ENCODE data around the gene ZBTB1.

ZBTB1 gene

GRCh38 chr14:64475585-64476273, 28.8 kb upstream of the ZBTB1 start:
- peaks cover 18% of the 10 kb centered on the region for H3K4me1 Mint-ChIP-seq (ENCODE audit: low read depth)
- H3K36me3 Mint-ChIP-seq (ENCODE audit: low read depth), result peaks cover 4% of the 10 kb centered on the region
- H3K9me3 Mint-ChIP-seq, result no peaks in the 10 kb centered on the region
- H3K27ac Mint-ChIP-seq, result peak overlapping the region; percentile 4
- no peak overlapping the region for H3K4me3 Mint-ChIP-seq
- H3K27me3 Mint-ChIP-seq, result no peaks in the 10 kb centered on the region

GRCh38 chr14:64476438-64476837, 28.1 kb upstream of the ZBTB1 start:
- H3K27ac Mint-ChIP-seq, result no peak overlapping the region
- peaks cover 18% of the 10 kb centered on the region for H3K4me1 Mint-ChIP-seq (ENCODE audit: low read depth)

GRCh38 chr14:64478634-64479250, 25.8 kb upstream of the ZBTB1 start:
- H3K4me3 Mint-ChIP-seq, result no peak overlapping the region
- H3K36me3 Mint-ChIP-seq (ENCODE audit: low read depth), result peaks cover 15% of the 10 kb centered on the region
- no peak overlapping the region for H3K27ac Mint-ChIP-seq
- H3K9me3 Mint-ChIP-seq, result no peaks in the 10 kb centered on the region
- no peaks in the 10 kb centered on the region for H3K27me3 Mint-ChIP-seq
- H3K4me1 Mint-ChIP-seq (ENCODE audit: low read depth), result peaks cover 21% of the 10 kb centered on the region

More at GRCh38 chr14:64476438-64476837, 28.1 kb upstream of the ZBTB1 start:
- no peak overlapping the region for H3K4me3 Mint-ChIP-seq
- H3K27me3 Mint-ChIP-seq, result no peaks in the 10 kb centered on the region
- peaks cover 5% of the 10 kb centered on the region for H3K36me3 Mint-ChIP-seq (ENCODE audit: low read depth)
- no peaks in the 10 kb centered on the region for H3K9me3 Mint-ChIP-seq

- Mint-ChIP-seq H3K9me3 (no peaks in the 10 kb centered on the region), H3K27ac (no peak overlapping the region), H3K4me3 (no peak overlapping the region), H3K36me3 (ENCODE audit: low read depth) (peaks cover 78% of the 10 kb centered on the region), H3K4me1 (ENCODE audit: low read depth) (peaks cover 29% of the 10 kb centered on the region), H3K27me3 (no peaks in the 10 kb centered on the region)
Measured at GRCh38 chr14:64488590-64489099, 15.9 kb upstream of the ZBTB1 start.

GRCh38 chr14:64491637-64492036, 12.9 kb upstream of the ZBTB1 start:
- no peaks in the 10 kb centered on the region for H3K9me3 Mint-ChIP-seq
- no peak overlapping the region for H3K27ac Mint-ChIP-seq
- no peak overlapping the region for H3K4me3 Mint-ChIP-seq
- H3K4me1 Mint-ChIP-seq (ENCODE audit: low read depth), result peaks cover 43% of the 10 kb centered on the region
- H3K27me3 Mint-ChIP-seq, result no peaks in the 10 kb centered on the region
- peaks cover 77% of the 10 kb centered on the region for H3K36me3 Mint-ChIP-seq (ENCODE audit: low read depth)

GRCh38 chr14:64493455-64493854, 11.1 kb upstream of the ZBTB1 start:
- H3K27ac Mint-ChIP-seq, result no peak overlapping the region
- H3K9me3 Mint-ChIP-seq, result no peaks in the 10 kb centered on the region
- no peak overlapping the region for H3K4me3 Mint-ChIP-seq
- H3K4me1 Mint-ChIP-seq (ENCODE audit: low read depth), result peaks cover 55% of the 10 kb centered on the region
- no peaks in the 10 kb centered on the region for H3K27me3 Mint-ChIP-seq
- H3K36me3 Mint-ChIP-seq (ENCODE audit: low read depth), result peaks cover 66% of the 10 kb centered on the region

- Mint-ChIP-seq H3K4me1 (ENCODE audit: low read depth) (peaks cover 70% of the 10 kb centered on the region), H3K27me3 (no peaks in the 10 kb centered on the region), H3K9me3 (no peaks in the 10 kb centered on the region), H3K36me3 (ENCODE audit: low read depth) (peaks cover 69% of the 10 kb centered on the region), H3K4me3 (no peak overlapping the region), H3K27ac (no peak overlapping the region)
Measured at GRCh38 chr14:64495252-64495651, 9.3 kb upstream of the ZBTB1 start.

GRCh38 chr14:64496764-64497163, 7.8 kb upstream of the ZBTB1 start:
- H3K9me3 Mint-ChIP-seq, result no peaks in the 10 kb centered on the region
- H3K36me3 Mint-ChIP-seq (ENCODE audit: low read depth), result peaks cover 56% of the 10 kb centered on the region
- H3K4me1 Mint-ChIP-seq (ENCODE audit: low read depth), result peaks cover 80% of the 10 kb centered on the region
- H3K4me3 Mint-ChIP-seq, result no peak overlapping the region
- no peaks in the 10 kb centered on the region for H3K27me3 Mint-ChIP-seq
- H3K27ac Mint-ChIP-seq, result peak overlapping the region; percentile 55

GRCh38 chr14:64500088-64500487, 4.5 kb upstream of the ZBTB1 start:
- Mint-ChIP-seq H3K4me3 (peak overlapping the region; percentile 51), H3K27ac (peak overlapping the region; percentile 99), H3K36me3 (ENCODE audit: low read depth) (peaks cover 40% of the 10 kb centered on the region), H3K9me3 (no peaks in the 10 kb centered on the region), H3K27me3 (no peaks in the 10 kb centered on the region), H3K4me1 (ENCODE audit: low read depth) (peaks cover 65% of the 10 kb centered on the region)

GRCh38 chr14:64501411-64502171, 3.0 kb upstream of the ZBTB1 start:
- Mint-ChIP-seq H3K4me1 (ENCODE audit: low read depth) (peaks cover 72% of the 10 kb centered on the region), H3K36me3 (ENCODE audit: low read depth) (peaks cover 41% of the 10 kb centered on the region)

GRCh38 chr14:64502456-64502855, 2.1 kb upstream of the ZBTB1 start:
- no peaks in the 10 kb centered on the region for H3K27me3 Mint-ChIP-seq
- H3K36me3 Mint-ChIP-seq (ENCODE audit: low read depth), result peaks cover 39% of the 10 kb centered on the region
- no peaks in the 10 kb centered on the region for H3K9me3 Mint-ChIP-seq
- peak overlapping the region; percentile 99 for H3K27ac Mint-ChIP-seq
- peak overlapping the region; percentile 99 for H3K4me3 Mint-ChIP-seq
- peaks cover 72% of the 10 kb centered on the region for H3K4me1 Mint-ChIP-seq (ENCODE audit: low read depth)

More at GRCh38 chr14:64501411-64502171, 3.0 kb upstream of the ZBTB1 start:
- Mint-ChIP-seq H3K9me3 (no peaks in the 10 kb centered on the region), H3K27me3 (no peaks in the 10 kb centered on the region), H3K4me3 (peak overlapping the region; percentile 99), H3K27ac (peak overlapping the region; percentile 99)

- Mint-ChIP-seq H3K27me3 (no peaks in the 10 kb centered on the region), H3K9me3 (no peaks in the 10 kb centered on the region), H3K27ac (peak overlapping the region; percentile 99), H3K4me1 (ENCODE audit: low read depth) (peaks cover 72% of the 10 kb centered on the region), H3K4me3 (peak overlapping the region; percentile 99), H3K36me3 (ENCODE audit: low read depth) (peaks cover 39% of the 10 kb centered on the region)
Measured at GRCh38 chr14:64502887-64503433, 1.6 kb upstream of the ZBTB1 start.

- no peaks in the 10 kb centered on the region for H3K9me3 Mint-ChIP-seq
- H3K36me3 Mint-ChIP-seq (ENCODE audit: low read depth), result peaks cover 37% of the 10 kb centered on the region
- H3K4me1 Mint-ChIP-seq (ENCODE audit: low read depth), result peaks cover 76% of the 10 kb centered on the region
- H3K27ac Mint-ChIP-seq, result peak within 1 kb of the TSS; percentile 100
- peak within 1 kb of the TSS; percentile 99 for H3K4me3 Mint-ChIP-seq
- no peaks in the 10 kb centered on the region for H3K27me3 Mint-ChIP-seq
Measured at GRCh38 chr14:64503434-64504309, 898 bp upstream of the ZBTB1 start, which contains the start of gene ZBTB25. Gene ZBTB25, minus strand, starts transcription at chr14:64503838. Its CDS starts 13,305 bp downstream, at chr14:64490533.

All from stimulated activated naive CD8-positive, alpha-beta T cell treated with anti-CD3 and anti-CD28 coated beads, Interleukin-15, Interleukin-2, amounts not matched to agents 100 ng/mL and 50 ng/mL, for 24 hours (primary cell).